22Rv1 (cell line): ENCODE results near the gene ABHD11.

ENCODE experiments used
- CTCF ChIP-seq: fragments of 450-650 bp; IDR thresholded peaks from 2 replicates; pipeline ENCODE4 v1.5.1; 2017; ENCODE audit warnings: mild to moderate bottlenecking
- ZFX ChIP-seq: fragments of 450-650 bp; IDR thresholded peaks from 2 replicates; pipeline ENCODE4 v1.6.1; 2017; ENCODE audit warnings: antibody characterized with exemption, borderline replicate concordance

DNA sequence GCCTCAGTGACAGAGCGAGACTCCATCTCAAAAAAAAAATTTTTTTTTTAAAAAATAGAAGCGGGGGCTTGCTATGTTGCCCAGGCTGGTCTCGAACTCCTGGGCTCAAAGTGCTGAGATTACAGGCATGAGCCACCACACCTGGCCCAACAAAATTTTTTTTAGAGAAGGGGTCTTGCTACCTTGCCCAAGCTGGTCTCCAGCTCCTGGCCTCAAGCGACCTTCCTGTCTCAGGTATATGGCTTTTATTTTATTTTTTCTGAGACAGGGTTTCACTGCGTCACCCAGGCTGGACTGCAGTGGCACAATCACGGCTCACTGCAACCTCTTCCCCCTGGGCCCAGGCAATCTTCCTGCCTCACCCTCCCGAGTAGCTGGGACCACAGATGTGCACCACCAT, 1.6 kb upstream of the ABHD11 start:
- TF ChIP-seq CTCF = no peak
- no peak for TF ChIP-seq ZFX
